Measurements from ENCODE around the gene PLXDC2. TPM values are rescaled to one million over a fixed set of nuclear protein-coding genes. Genes with fewer than 3 reads are reported as not detected.

PLXDC2 gene
- total and polyA plus RNA-seq, 10 donors = 1.8 to 50.4 (median 29.7) TPM

DNA sequence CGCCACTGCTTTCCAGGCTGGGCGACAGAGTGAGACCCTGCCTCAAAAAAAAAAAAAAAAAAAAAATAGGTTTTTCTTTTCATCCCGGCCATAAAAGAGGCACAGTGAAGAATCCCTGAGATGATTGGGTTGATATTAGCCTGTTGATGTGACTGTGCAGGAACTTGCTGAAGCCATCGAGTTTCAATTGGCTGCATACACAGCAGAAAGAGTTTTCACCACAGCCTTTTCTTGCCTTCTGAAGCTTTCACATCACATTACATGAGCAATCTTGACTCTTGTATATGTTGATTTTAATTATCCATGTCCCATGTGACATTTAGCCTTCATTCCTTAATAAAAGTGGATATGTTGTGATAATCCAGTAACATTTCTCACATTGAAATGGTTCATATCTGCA lies 14.9 kb upstream of the PLXDC2 start:
- intact Hi-C loops (cut with DNase I; ENCODE audit: low total_unique reads) = no loop called here
- Histone ChIP-seq H3K9me3 (peaks cover 0 to 24% (median 8%) of the 10 kb centered on the region in 8 donors), H3K4me3 (no peak overlapping the region), H3K4me1 (no peaks in the 10 kb centered on the region), H3K36me3 (no peaks in the 10 kb centered on the region), H3K27ac (no peak overlapping the region), H3K27me3 (replicated peaks in 1 of 7) (no peaks in the 10 kb centered on the region)
- TF ChIP-seq POLR2AphosphoS5 (IDR thresholded peaks at IDR 0.05) = no peak
- TF ChIP-seq, protein P1, sequence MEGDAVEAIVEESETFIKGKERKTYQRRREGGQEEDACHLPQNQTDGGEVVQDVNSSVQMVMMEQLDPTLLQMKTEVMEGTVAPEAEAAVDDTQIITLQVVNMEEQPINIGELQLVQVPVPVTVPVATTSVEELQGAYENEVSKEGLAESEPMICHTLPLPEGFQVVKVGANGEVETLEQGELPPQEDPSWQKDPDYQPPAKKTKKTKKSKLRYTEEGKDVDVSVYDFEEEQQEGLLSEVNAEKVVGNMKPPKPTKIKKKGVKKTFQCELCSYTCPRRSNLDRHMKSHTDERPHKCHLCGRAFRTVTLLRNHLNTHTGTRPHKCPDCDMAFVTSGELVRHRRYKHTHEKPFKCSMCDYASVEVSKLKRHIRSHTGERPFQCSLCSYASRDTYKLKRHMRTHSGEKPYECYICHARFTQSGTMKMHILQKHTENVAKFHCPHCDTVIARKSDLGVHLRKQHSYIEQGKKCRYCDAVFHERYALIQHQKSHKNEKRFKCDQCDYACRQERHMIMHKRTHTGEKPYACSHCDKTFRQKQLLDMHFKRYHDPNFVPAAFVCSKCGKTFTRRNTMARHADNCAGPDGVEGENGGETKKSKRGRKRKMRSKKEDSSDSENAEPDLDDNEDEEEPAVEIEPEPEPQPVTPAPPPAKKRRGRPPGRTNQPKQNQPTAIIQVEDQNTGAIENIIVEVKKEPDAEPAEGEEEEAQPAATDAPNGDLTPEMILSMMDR (IDR thresholded peaks at IDR 0.05 in 8 of 11, conservative IDR thresholded peaks at IDR 0.05 in 3 of 11) = no peak
- no peak for TF ChIP-seq POLR2A (IDR thresholded peaks at IDR 0.05)
- WGBS, 5 donors = 89 to 98% (median 96%) methylated on average over 4 of the region's 4 CpGs
- no peak for DNase-seq

DNA sequence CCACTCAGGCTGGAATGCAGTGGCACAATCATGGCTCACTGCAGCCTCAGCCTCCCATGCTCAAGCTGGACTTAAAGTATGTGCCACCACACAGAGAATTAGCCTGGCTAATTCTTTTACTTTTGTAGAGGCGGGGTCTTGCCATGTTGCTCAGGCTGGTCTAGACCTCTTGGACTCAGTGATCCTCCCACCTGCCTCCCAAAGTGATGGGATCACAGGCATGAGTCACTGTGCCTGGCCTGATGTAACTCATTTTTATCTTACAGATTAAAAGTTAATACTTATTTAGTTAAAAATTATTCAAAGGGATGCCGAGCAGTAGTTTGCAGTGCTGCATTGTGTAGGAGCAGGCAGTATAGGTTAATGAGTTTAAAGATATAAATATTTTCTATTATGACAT lies 12.6 kb upstream of the PLXDC2 start:
- DNase-seq = no peak
- no peaks in the 10 kb centered on the region for H3K27me3 ChIP-seq (replicated peaks in 1 of 7)
- H3K4me1 ChIP-seq = no peaks in the 10 kb centered on the region
- no peaks in the 10 kb centered on the region for H3K36me3 ChIP-seq
- H3K4me3 ChIP-seq = no peak overlapping the region
- WGBS, 5 donors = 77 to 95% (median 88%) methylated on average over 2 of the region's 2 CpGs
- TF ChIP-seq, protein P1 (IDR thresholded peaks at IDR 0.05 in 8 of 11, conservative IDR thresholded peaks at IDR 0.05 in 3 of 11) = no peak
- TF ChIP-seq POLR2AphosphoS5 (IDR thresholded peaks at IDR 0.05) (no peak), POLR2A (IDR thresholded peaks at IDR 0.05) (no peak)
- H3K27ac ChIP-seq = no peak overlapping the region
- intact Hi-C loops (cut with DNase I; ENCODE audit: low total_unique reads) = no loop called here
- peaks cover 0 to 17% (median 8%) of the 10 kb centered on the region in 8 donors for H3K9me3 ChIP-seq

DNA sequence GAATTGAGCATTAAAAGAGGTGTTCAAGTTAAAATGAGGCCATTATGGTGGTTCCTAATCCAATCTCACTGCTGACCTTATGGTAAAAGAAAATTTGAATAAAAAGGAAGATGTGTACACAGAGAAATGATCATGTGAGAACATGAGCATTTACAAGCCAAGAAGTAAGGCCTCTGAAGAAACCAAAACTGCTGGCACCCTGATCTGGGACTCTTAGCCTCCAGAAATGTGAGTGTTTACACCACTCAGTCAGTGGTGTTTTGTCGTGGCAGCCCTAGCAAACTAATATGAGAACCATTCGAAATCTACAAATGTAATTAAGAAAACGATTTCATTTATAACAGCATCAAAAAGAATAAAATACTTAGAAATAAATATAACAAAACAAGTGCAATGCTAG lies 6.8 kb upstream of the PLXDC2 start:
- H3K9me3 ChIP-seq = peaks cover 0 to 15% (median 5%) of the 10 kb centered on the region in 8 donors
- intact Hi-C loops (cut with DNase I; ENCODE audit: low total_unique reads) = no loop called here
- peaks cover 0 to 8% (median 0%) of the 10 kb centered on the region in 7 donors for H3K27me3 ChIP-seq (replicated peaks in 1 of 7)
- H3K4me3 ChIP-seq = no peak overlapping the region
- peaks cover 0 to 19% (median 9%) of the 10 kb centered on the region in 6 donors for H3K4me1 ChIP-seq
- TF ChIP-seq POLR2AphosphoS5 (IDR thresholded peaks at IDR 0.05) = no peak
- 79 to 93% (median 87%) methylated on average over 3 of the region's 3 CpGs for WGBS, 5 donors
- no peak for DNase-seq
- no peak overlapping the region for H3K27ac ChIP-seq
- no peaks in the 10 kb centered on the region for H3K36me3 ChIP-seq

DNA sequence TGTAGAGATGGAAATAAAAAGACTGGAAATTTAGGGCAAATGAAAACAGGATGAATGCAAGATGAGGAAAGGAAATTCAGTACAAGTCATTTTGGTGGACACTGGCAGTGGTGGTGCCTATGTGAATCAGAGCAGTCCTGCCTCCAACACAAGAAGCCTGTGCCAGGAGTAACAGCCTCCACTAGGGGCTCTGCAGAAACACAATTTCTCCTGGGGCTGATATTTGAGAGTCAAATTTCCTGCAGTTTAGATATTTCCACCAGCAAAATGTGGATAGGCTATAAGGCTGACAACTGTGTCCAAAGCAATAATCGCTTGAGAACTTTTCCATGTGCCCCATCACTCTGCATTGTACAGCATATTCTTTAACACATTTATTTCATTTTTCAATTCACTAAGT lies 4.7 kb upstream of the PLXDC2 start:
- no peak for TF ChIP-seq POLR2AphosphoS5 (IDR thresholded peaks at IDR 0.05)
- TF ChIP-seq, protein P1 (IDR thresholded peaks at IDR 0.05 in 8 of 11, conservative IDR thresholded peaks at IDR 0.05 in 3 of 11) = peak in 6 of 11 experiments; percentile 24 to 51 (median 34)
- intact Hi-C loops (cut with DNase I; ENCODE audit: low total_unique reads) = loop anchor here (10.0 kb wide), 1 partner anchor 953 kb away; no protein-coding TSS in a partner anchor
- H3K9me3 ChIP-seq = no peaks in the 10 kb centered on the region
- H3K36me3 ChIP-seq = no peaks in the 10 kb centered on the region
- peaks cover 0 to 28% (median 11%) of the 10 kb centered on the region in 7 donors for H3K27me3 ChIP-seq (replicated peaks in 1 of 7)
- WGBS, 5 donors = 77 to 90% (median 86%) methylated on average over 1 of the region's 1 CpG
- no peak overlapping the region for H3K27ac ChIP-seq
- DNase-seq = no peak
- no peak overlapping the region for H3K4me3 ChIP-seq
- peaks cover 0 to 39% (median 21%) of the 10 kb centered on the region in 6 donors for H3K4me1 ChIP-seq
